GM20431 (cell line): ENCODE measurements around the gene LRRC14B.
"Not testable (repeated sequence)": the region's sequence is repeated elsewhere in the genome, so short reads cannot be mapped to it uniquely, and the experiment has no call there.

Experiments
- in situ Hi-C: fragments of 300-500 bp; cut with MseI, MboI; formaldehyde crosslinking; loops from one replicate; pipeline ENCODE4 v1.15.0; 2020; ENCODE audit warnings: low sequenced_read_pairs; ENCODE audit not compliant: unreplicated experiment

Gene LRRC14B

DNA sequence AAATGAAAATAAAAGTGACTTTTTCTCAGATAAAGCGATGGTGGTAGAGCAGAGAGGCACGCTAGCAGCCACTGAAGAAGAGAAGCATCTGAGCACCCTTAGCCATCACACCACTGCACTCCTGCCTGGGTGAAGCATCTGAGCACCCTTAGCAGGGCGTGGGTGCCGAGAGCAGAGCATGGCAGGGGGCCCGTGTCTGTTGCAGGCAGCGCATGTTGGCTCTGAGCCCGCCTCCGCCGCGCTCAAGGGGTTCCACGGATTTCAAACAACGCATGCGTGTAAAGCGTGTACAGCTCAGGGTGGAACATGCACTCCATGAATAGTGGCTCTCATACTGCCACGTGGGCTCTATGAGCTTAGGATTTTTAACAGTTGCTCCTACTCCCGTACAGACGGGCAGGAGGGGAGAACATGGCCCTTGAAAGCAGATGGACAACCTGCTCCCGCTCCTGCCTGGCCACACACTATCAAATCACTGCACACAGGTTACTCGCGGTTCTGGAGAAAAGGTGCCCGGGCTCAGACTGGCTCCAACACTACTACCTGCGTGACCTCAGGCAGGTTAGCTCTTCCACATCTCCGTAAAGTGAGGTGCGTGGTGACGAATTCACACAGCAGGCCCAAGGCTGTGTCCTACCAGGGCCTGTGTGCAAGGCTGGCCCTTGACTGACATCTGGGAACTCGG lies 12.1 kb downstream of the LRRC14B start:
- in situ Hi-C loops = no loop called here

DNA sequence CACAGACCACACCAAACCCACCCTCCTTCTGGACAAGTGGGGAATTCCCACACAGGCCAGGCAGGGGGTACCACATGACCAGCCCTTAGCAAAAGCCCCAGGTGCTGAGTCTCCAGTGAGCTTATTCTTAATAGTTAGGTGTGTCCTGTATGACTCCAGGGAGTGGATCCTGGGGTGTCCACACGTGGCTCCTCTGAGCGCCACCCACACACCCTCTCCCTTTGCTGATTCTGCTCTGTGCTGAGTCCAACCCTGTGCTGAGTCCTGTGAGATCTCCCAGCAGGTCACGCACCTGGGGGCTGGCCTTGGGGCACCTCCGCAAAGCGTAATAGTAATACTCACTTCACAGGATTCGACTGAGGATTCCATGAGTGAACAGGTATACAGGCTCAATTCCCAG lies 12.7 kb downstream of the LRRC14B start:
- in situ Hi-C loops = no loop called here

DNA sequence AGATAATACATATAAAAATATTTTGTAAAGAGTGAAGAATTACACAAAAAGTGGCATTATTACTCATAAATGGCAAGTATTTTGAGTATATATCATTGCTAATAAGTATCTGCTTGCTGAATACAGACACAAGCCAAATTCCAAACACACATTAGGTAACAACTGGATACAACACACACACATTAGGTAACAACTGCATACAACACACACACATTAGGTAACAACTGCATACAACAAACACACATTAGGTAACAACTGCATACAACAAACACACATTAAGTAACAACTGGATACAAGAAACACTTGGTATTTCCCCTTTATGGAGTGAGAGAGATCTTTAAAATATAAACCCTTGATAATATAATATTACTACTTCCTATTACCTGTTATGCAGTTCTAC lies 13.2 kb downstream of the LRRC14B start:
- in situ Hi-C loops = no loop called here

DNA sequence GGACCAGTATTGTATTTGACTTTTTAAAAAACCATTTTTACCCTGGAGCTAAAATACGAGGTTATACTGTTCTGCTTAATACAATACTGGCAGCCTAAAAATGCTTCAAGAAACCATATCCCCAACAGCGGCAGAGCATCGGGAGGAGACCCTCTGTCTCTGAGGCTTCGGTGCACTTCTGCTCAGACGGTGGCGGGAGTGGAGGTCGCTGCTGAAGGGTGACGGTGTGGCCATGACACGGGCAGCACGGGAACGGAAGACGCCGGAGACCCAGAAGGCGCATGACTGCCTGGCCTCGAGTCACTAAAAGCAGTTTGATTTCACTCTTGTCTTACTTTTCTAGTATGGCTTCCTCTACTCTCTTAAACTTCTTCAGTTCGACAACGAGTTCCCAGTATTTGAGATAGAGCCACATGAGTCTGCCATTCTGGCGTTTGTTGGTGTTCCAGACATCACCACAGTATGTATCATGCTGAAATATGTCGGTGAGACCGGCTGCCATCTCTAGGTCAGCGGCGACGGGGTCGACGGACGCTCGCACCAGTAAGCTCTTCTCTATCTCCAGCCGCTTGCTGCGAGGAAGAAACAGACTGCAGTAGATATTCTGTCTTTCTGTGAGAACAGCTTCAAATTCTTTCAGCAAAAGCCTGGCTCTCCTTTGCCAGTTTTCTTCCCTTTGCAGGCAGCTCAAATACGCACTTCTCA lies 13.8 kb downstream of the LRRC14B start:
- in situ Hi-C loops = no loop called here

DNA sequence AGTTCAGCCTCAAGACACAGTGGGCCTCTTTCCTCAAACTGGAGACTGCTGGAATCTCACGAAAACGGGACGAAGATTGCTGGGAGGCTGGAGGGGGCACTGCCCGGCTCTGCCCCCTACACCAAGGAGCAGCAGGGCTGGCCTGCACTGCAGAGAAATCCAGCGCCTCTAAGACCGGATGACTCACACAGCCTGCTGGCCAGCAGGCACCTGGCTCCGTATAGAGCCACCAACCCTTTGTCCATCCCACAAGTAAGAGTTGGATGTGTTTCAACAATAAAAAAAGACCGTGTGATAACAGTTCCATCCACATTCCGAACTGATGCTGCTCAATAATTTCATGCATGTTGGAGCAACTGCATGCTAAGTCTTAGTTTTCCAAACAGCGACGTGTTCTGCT lies 15.1 kb downstream of the LRRC14B start:
- in situ Hi-C loops = no loop called here

DNA sequence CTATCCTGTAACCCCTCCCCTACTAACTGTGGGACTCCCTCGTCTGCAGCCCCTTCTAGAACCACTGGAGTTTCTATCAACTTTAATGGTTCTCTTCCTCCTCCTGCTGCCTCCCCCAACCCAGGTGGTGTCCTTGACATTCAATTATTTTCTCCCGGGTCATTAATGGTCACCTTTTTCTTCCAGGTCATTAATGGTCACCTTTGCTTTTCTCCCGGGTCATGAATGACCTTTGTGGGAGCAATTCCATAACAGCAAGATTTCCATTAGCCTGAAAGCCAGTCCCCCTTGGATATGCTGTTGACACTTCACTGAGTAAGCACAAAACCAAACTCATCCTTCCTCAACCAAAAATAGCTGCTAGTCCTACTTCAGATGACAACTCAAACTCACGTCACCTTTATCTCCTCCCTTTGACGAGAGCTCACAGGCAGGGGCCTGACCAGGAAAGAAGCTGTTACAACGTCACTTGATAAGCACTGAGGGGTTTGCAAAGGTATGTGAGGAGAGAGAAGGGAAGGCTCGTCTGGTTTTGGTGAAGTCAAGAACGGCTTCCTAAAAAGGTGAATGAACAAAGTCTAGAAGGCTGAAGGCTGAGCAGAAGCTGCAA lies 15.7 kb downstream of the LRRC14B start:
- in situ Hi-C loops = no loop called here

DNA sequence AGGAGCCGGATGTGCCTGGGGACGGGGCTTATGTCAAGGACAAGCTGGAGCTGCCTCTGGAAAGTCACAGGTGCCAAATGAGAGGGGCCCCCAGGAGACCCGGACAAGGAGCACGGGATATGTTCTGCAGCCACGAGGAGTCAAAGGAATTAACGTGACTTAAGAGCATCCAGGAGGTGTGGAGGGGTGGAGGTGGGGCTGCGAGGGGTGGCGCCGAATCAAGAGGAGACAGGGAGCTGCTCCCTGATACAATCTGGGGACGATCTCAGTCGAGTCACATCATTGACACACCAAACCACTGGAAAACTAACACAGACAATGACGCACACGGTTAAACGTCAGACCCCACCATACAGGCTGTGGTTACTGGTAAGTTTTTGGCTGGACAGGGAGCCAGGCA lies 16.3 kb downstream of the LRRC14B start:
- in situ Hi-C loops = no loop called here

DNA sequence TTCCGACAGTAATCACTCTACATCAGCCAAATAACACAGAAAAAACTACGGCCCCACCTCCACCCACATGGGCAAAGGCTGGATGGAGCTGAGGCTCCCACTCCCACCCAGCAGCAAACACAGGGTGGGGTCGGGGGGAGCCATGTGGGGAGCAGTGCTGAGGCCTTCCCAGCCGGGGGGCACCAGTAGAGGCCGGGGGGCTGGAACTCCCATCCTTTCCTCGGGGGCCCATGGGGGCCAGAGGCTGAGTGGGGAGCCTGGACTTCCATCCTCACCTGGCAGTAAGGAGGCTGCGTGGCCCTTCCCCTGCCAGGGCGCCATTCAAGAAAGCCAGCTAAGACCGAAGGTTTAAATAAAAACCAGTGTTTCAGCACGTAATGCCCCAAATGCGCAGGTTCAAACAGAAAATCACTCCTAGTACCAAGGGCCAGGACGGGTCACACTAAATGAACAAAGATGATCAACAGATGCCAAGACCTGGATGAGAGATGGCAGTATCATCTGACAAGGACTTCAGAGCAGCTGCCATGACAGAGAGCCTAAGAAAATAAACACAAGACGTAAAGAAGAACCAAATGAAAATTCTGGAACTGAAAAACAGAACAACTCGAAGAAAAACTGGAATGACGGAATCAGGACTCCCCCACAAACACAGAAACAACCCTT lies 17.3 kb downstream of the LRRC14B start:
- in situ Hi-C loops = no loop called here

DNA sequence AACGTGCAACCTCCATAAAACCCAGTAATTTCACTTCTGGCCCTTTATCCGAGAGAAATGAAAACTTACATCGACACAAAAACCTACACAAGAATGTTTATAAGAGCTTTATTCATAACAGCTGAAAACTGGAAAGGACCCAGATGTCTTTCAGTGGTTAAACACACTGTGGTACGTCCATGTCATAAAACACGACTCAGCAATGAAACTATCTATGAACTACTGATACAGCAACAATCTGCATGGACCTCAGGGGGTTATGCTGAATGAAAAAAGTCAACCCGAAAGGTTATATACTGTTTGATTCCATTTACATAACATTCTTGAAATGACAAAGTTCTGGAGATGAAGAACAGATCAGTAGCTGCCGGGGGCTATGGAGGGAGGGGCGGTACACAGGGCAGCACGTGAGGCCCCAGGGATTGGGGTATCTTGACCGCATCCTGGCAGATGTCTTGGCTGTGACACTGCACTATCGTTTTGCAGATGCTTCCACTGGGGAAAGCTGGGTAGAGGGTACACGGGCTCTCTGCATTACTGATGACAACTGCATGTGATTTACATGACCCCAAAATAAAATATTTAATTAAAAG lies 22.6 kb downstream of the LRRC14B start:
- in situ Hi-C loops = no loop called here

DNA sequence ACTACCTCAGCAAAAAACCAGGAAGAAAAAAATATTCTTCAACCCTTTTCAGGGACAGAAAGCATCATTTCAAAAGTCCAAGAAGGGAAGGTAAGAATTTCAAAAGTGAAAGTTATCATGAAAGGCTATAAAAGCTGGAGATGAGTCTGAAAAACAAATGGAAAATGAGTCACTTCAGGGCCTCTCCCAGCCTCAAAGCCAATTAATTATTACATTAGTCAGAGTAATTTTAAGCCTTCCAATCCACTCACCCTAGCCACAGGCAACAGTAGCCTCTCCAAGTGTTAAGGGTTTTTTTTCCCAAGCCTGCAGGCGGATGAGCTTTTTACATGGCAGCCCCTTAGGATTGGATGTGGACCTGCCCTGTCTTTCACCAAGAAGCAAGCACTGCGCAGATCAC lies 24.0 kb downstream of the LRRC14B start:
- in situ Hi-C loops = not testable (repeated sequence)

DNA sequence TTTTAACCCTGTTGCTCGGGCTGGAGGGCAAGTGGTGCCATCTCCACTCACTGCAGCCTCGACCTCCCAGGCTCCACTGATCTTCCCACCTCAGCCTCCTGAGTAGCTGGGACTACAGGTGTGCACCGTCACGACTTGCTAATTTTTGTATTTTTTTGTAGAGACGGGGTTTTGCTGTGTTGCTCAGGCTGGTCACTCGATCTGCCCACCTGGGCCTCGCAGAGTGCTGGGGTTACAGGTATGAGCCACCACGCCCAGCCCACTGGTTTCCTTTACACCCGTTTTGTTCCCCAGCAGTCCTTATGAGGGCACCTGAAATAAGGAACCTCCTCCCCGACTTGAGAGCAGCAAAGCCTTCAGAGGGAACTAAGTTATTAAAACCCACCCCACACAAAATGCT lies 24.8 kb downstream of the LRRC14B start:
- in situ Hi-C loops = not testable (repeated sequence)

DNA sequence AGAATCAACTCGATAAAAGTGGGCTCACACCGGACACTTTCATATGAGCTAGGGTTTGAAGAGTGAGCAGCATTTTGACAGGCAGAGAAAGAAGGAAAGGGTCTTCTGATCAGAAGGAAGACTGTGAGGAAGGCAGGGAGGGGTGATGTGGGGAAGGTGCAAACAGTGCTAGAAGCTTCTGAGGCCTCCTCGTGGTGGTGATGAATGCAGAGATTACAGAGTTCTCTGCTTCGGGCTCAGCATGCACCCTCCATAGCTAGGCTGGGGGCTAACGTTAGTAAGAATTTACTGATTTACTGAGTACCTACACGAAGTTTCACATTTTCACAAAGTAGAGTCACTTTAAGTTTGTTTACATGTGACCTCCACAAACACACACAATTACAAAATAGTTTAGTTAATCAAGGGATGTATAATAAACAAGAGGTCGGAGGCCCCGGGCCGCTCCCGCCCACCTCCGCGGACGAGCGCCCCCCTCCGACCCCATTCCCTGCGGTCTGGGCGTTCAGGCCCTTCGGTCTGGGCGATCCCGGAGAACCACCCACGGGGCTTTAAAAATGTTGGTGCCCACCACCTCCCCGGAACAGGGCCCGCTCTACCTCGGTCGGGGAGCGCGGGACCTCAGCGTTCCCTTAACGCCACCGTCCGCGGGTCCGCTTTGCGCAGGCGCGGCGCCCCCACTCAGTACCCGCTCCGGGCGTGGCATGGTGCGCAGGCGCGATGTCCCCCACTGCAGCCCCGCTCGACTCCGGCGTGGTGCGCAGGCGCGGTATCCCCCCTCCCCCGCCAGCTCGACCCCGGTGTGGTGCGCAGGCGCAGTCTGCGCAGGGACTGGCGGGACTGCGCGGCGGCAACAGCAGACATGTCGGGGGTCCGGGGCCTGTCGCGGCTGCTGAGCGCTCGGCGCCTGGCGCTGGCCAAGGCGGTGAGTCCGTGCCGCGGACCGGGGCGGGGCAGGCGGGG lies 26.5 kb downstream of the LRRC14B start, which contains the start of the genes CCDC127 and SDHA:
TSS of gene CCDC127 (minus strand) at position 660 of the 963 bp plus-strand sequence. CDS start 1,304 bp downstream, outside the sequence.
TSS of gene SDHA (plus strand) at position 827 of the 963 bp plus-strand sequence. CDS start at position 863, 36 bp downstream.
- in situ Hi-C loops = not testable (repeated sequence)

DNA sequence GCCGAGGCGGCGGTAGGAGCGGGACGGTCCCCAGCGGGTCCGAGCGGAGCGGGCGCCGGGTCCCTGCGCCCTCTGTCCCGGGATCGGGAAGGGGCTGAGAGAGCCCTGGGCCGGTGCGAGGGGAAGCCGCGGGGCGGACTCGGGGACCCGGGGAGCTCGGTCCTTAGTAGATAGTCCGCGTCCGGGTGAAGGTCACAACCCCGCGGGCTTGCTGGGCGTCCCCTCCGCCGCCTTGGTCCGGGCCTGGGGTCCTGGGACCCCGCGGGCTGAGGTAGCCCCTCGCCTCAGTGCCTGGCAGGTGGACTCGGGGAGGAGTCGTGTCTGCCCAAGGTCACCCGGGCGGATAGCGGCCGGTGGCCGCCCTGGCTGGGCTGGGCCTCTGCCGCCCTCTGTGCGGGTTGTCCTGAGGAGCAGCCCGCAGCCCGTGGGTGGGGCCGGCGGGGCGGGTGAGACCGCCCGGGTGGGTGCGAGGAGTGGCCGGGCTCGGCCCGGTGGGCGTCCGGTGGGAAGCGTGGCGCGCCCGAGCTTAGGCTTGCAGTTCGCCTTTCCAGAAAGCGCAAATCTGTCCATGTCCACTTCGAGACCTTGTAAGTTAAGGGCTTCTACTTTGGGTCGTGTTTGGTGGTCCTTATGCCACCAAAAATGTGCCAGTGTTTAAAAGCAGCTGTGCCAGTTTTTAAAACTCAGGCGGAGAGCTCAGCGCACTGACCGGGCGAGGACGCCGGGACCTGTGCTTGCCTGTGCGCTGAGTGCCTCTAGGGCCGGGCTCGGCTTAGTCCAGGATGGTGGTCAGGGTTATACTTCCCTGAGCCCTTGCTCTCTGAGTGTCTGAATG lies 27.4 kb downstream of the LRRC14B start:
- in situ Hi-C loops = no loop called here

DNA sequence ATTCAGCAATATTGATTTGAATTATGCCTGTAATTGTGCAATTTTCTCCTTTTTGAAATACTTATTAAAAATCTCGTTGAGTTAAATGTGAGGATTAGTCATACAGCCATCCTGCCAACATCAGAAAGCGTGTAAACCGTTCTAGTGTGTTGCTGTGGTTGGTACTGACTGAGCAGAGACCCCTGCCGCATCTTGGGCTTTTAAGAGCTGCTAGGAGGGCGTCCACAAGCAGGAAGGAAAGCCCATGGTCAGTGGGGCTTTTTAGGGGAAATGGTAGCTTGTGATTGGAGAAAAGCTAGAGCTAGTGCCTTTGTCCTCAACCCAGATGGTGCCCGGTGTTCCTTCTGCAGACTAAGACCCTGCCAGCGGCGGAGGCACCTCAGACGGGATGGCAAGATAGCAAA lies 28.2 kb downstream of the LRRC14B start:
- in situ Hi-C loops = no loop called here

DNA sequence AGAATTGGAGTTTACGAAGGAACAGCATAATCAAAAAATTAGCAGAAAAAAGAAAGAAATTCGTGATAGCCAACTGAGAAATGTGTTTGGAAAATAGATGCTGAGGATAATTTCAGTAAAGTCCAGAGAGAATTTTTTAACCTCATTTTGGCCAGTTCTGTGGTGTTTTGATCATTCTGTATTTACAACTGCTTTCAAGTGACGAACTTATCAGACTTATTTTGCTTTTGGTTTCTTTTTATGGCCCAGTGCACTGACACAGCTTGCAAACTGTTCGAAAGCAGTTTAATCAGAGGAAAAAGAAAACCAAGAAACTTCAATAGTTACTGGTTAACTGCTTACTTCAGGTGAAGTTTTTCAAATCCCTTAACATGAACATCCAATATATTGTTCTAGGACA lies 28.7 kb downstream of the LRRC14B start:
- in situ Hi-C loops = no loop called here

DNA sequence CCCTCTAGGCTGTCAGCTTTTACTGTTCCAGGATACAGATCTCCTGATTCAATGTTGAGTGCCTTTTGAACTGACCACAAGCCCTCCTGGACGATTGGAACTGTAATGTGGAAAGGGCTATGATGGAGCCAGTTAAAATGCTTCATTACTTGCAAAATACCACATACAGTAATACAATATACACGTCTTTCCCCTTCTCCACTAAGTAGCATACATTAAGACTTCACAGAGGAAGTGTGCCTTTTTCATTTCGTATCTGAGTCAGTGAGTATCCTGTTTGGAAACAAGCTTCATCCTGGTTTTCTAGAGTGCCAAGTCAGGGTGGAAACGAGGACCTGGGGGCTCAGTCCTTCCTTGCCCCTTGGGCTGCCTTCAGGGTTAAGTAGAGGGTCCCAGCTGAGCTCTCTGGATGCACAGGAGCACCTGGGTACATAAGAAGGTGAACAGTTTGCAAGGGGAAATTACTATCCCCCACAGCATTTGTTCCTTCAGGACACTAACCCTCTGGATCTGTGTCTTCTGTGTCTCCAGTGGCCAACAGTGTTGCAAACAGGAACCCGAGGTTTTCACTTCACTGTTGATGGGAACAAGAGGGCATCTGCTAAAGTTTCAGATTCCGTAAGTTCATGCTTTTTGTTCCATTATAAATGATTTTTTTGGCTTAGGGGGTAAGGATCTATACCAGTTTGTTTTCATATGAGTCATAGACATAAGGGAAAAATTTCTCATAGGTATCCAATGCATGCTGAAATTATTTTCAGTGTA lies 31.8 kb downstream of the LRRC14B start:
- in situ Hi-C loops = not testable (repeated sequence)

DNA sequence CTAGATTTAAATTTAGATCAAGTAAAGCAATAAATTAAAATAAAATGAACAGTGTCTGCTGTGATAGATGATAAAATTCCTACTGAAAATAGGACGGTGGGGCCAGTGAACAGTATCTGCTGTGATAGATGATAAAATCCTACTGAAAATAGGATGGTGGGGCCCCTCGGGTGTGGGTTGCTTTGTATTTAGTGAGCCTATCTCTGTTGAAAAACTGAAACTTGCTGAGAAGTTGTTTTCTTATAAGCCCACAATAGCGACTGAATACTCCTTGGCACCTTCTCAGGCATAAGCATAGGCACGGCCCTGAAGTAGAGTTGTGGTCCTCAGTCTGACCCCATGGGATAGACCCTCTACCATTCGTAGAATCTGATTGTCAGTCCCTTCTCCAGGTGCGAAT lies 32.5 kb downstream of the LRRC14B start:
- in situ Hi-C loops = no loop called here

DNA sequence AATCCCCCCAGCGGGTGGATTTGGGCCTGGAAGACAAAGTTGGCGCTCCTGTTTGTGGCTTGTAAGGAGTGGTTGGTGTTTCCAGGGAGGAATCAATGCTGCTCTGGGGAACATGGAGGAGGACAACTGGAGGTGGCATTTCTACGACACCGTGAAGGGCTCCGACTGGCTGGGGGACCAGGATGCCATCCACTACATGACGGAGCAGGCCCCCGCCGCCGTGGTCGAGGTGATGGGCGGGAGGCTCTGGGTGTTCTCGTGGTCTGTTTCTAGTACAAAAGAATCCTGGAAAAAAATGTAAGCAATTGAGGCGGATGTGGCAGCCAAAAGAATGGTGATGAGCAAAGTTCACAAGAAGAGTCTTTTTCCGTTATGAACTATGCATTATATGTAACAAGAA lies 34.0 kb downstream of the LRRC14B start:
- in situ Hi-C loops = no loop called here
